ENCODE data around the gene ACER3. TPM values are rescaled to one million over a fixed set of nuclear protein-coding genes. Genes with fewer than 3 reads are reported as not detected.

Gene ACER3
- total and polyA plus RNA-seq, 2 experiments from 2014 or later = 6.2 to 26.5 TPM

DNA sequence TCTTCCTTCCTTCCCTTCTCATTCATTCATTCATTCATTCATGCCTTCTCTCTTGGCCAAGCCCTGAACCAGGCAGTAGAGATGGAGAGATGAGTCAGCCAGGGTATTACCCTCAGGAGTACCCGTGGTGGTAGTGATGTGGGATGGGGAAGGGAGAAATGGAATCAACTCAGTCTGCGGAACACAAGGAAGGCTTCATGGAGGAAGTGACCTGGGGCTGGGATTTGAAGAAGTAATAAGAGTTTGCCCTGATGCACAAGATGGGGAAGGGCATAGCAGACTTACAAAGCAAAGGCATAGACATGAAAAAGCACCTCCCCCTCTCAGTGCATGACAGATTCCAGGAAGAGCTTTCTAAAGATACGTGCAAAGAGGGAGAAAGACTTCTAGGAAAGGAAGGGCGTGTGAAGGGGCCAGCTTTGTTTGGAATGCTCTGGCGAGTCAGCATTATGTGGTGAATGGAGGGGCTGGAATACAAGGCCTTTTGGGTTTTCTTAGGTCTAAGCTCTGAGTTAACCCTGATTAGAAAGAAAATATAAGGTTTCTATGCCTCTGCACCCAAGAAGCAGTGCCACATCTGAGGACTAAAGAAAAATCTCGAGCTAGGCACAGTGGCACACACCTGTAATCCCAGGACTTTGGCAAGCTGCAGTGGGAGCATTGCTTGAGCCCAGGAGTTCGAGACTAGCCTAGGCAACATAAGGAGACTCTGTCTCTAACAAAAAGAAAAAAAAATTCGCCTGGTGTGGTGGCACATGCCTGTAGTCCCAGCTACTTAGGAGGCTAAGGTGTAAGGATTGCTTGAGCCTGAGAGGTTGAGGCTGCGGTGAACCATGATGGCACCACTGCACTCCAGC is 36.4 kb upstream of the ACER3 start:
- H2AFZ ChIP-seq = peak overlapping the region; percentile 72; the same call in 1 of the 2 replicates
- H3K4me2 ChIP-seq = 0 out of 2 replicates have a peak overlapping the region, but pooled peaks have one; percentile 25
- H3K9me3 Mint-ChIP-seq = peaks cover 35% of the 10 kb centered on the region

More for the DNA sequence above, 36.4 kb upstream of the ACER3 start:
- Histone ChIP-seq H3K27me3 (ENCODE audit: insufficient read depth) (no peaks in the 10 kb centered on the region), H3K79me2 (replicated peaks; ENCODE audit: insufficient read depth) (no peaks in the 10 kb centered on the region), H3K4me3 (no peak overlapping the region), H4K20me1 (replicated peaks; ENCODE audit: insufficient read depth) (no peaks in the 10 kb centered on the region), H3K27ac (ENCODE audit: low read depth) (no peak overlapping the region), H3K4me1 (ENCODE audit: insufficient read depth) (peaks cover 13% of the 10 kb centered on the region), H3K36me3 (ENCODE audit: insufficient read depth) (no peaks in the 10 kb centered on the region), H3F3A (replicated peaks; ENCODE audit: low read depth) (no peaks in the 10 kb centered on the region), H3K9me2 (ENCODE audit: insufficient read depth) (no peaks in the 10 kb centered on the region)
- ATAC-seq (peak; percentile 39; the same call in 2 of the 3 replicates), DNase-seq (ENCODE audit: low spot score) (peak; percentile 10)
- peaks cover 14% of the 10 kb centered on the region for H3K4me1 Mint-ChIP-seq
- TF ChIP-seq CREB1 (CRISPR knock-in tag; IDR thresholded peaks at IDR 0.05; ENCODE audit: low read depth) (no peak), JUNB (IDR thresholded peaks at IDR 0.05; ENCODE audit: unreplicated experiment) (no peak), ZNF331 (CRISPR knock-in tag; IDR thresholded peaks at IDR 0.05; ENCODE audit: low read depth) (no peak), ZNF114 (CRISPR knock-in tag; IDR thresholded peaks at IDR 0.05) (no peak), NANOG (IDR thresholded peaks at IDR 0.05; ENCODE audit: borderline replicate concordance) (no peak), ZNF462 (CRISPR knock-in tag; IDR thresholded peaks at IDR 0.05) (no peak), POLR2AphosphoS5 (IDR thresholded peaks at IDR 0.05; ENCODE audit: low read depth) (no peak), EZH2 (IDR thresholded peaks at IDR 0.05; ENCODE audit: low read depth, unreplicated experiment) (no peak), STAT1 (IDR thresholded peaks at IDR 0.05; ENCODE audit: unreplicated experiment) (no peak), CTCF (conservative IDR thresholded peaks at IDR 0.05; ENCODE audit: low read depth in 2 of 2) (no peak), EZH2phosphoT487 (IDR thresholded peaks at IDR 0.05; ENCODE audit: unreplicated experiment) (no peak)
- TF ChIP-seq, protein P1, sequence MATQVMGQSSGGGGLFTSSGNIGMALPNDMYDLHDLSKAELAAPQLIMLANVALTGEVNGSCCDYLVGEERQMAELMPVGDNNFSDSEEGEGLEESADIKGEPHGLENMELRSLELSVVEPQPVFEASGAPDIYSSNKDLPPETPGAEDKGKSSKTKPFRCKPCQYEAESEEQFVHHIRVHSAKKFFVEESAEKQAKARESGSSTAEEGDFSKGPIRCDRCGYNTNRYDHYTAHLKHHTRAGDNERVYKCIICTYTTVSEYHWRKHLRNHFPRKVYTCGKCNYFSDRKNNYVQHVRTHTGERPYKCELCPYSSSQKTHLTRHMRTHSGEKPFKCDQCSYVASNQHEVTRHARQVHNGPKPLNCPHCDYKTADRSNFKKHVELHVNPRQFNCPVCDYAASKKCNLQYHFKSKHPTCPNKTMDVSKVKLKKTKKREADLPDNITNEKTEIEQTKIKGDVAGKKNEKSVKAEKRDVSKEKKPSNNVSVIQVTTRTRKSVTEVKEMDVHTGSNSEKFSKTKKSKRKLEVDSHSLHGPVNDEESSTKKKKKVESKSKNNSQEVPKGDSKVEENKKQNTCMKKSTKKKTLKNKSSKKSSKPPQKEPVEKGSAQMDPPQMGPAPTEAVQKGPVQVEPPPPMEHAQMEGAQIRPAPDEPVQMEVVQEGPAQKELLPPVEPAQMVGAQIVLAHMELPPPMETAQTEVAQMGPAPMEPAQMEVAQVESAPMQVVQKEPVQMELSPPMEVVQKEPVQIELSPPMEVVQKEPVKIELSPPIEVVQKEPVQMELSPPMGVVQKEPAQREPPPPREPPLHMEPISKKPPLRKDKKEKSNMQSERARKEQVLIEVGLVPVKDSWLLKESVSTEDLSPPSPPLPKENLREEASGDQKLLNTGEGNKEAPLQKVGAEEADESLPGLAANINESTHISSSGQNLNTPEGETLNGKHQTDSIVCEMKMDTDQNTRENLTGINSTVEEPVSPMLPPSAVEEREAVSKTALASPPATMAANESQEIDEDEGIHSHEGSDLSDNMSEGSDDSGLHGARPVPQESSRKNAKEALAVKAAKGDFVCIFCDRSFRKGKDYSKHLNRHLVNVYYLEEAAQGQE (IDR thresholded peaks at IDR 0.05; ENCODE audit: unreplicated experiment) = no peak
- TF ChIP-seq, protein P2, sequence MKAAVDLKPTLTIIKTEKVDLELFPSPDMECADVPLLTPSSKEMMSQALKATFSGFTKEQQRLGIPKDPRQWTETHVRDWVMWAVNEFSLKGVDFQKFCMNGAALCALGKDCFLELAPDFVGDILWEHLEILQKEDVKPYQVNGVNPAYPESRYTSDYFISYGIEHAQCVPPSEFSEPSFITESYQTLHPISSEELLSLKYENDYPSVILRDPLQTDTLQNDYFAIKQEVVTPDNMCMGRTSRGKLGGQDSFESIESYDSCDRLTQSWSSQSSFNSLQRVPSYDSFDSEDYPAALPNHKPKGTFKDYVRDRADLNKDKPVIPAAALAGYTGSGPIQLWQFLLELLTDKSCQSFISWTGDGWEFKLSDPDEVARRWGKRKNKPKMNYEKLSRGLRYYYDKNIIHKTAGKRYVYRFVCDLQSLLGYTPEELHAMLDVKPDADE (IDR thresholded peaks at IDR 0.05) = no peak
- no peak overlapping the region for H3K4me3 Mint-ChIP-seq
- H3K27ac Mint-ChIP-seq = no peak overlapping the region
- H3K27me3 Mint-ChIP-seq (ENCODE audit: insufficient read depth, low read depth, poor library complexity) = peaks cover 6% of the 10 kb centered on the region
- peaks cover 17% of the 10 kb centered on the region for H3K36me3 Mint-ChIP-seq (ENCODE audit: low read depth)
